Upper lobe of left lung (tissue), 6 donors: ENCODE data around the gene GRID1. TPM values are rescaled to one million over a fixed set of nuclear protein-coding genes. Genes with fewer than 3 reads are reported as not detected.

Experiments used
- ATAC-seq, 2 donors: fragments of 200-7000 bp; cut with Tn5 transposase; one replicate each; pipeline ENCODE4 v1.9.1; 2022; ENCODE audit warnings: mild to moderate bottlenecking in 2 of 2, moderate library complexity in 2 of 2; ENCODE audit not compliant: low FRiP score in 2 of 2
- DNase-seq, 2 donors: peaks; one replicate each; pipeline ENCODE4 v3.0.0-alpha.2; 2019 to 2020
- H3K27ac ChIP-seq, 4 donors: fragments of 200-600 bp; sonication (generic); one replicate each; pipeline ENCODE4 v1.5.1; 2016 to 2019
- H3K27me3 ChIP-seq, 4 donors: fragments of 200-600 bp; sonication (generic); one replicate each; pipeline ENCODE4 v1.5.1; 2017 to 2019
- H3K36me3 ChIP-seq, 4 donors: fragments of 200-600 bp; sonication (generic); one replicate each; pipeline ENCODE4 v1.5.1; 2016 to 2019
- H3K4me1 ChIP-seq, 4 donors: fragments of 200-600 bp; sonication (generic); one replicate each; pipeline ENCODE4 v1.5.1; 2018 to 2019
- H3K4me3 ChIP-seq, 4 donors: fragments of 200-600 bp; sonication (generic); one replicate each; pipeline ENCODE4 v1.5.1; 2017 to 2019; ENCODE audit warnings: mild to moderate bottlenecking in 2 of 4, moderate library complexity in 1 of 4
- H3K9me3 ChIP-seq, 4 donors: fragments of 200-600 bp; sonication (generic); one replicate each; pipeline ENCODE4 v1.5.1; 2018 to 2019
- CTCF ChIP-seq, 6 experiments: fragments of 450-650 bp in 4 of 6; fragments of 200-600 bp in 2 of 6; sonication (generic) in 2 of 6; IDR thresholded peaks; one replicate each; pipeline ENCODE4 v1.5.1; 2016 to 2019; ENCODE audit warnings: antibody characterized with exemption in 6 of 6
- EP300 ChIP-seq, 4 donors: sonication (generic); formaldehyde crosslinking; IDR thresholded peaks; one replicate each; pipeline ENCODE4 v1.5.1; 2017; ENCODE audit warnings: antibody characterized with exemption in 4 of 4, control low read depth in 2 of 4
- POLR2A ChIP-seq, 4 donors: fragments of 450-650 bp; IDR thresholded peaks; one replicate each; pipeline ENCODE4 v1.5.1; 2016 to 2017; ENCODE audit warnings: antibody characterized with exemption in 4 of 4, mild to moderate bottlenecking in 2 of 4
- POLR2AphosphoS5 ChIP-seq, 2 donors: sonication (generic); formaldehyde crosslinking; IDR thresholded peaks; one replicate each; pipeline ENCODE4 v1.5.1; 2017; ENCODE audit warnings: antibody characterized with exemption in 2 of 2
- WGBS, 2 donors: methylation state at CpG; one replicate each; pipeline ENCODE4 v1.1.5; 2017 to 2018; 5-methylcytosine and 5-hydroxymethylcytosine counted together
- total RNA-seq, 6 donors: library from RNA; depleted of rRNA in 4 of 6; stranded (reverse); fragments of >200 nt in 4 of 6; gene quantifications; one replicate each; pipeline versions ENCODE4 v1.1.0 to v1.2.1, GENCODE V29; 2016 to 2021
- donor health status: DM: no; HTN: no; CAD: no; lungs with moderate emphysema.
- donor health status: DM: no; HTN: yes; CAD: no; lungs with severe emphysema.

Gene GRID1
- total RNA-seq, 6 donors from 2014 or later, result 1.5 to 5.2 (median 3.2) TPM

GRCh38 chr10:85791818-85792532 lies 574.6 kb downstream of the GRID1 start:
- peak in 1 of 2 donors; percentile 67 for ATAC-seq
- WGBS, 2 donors, result 73 to 76% methylated on average over 4 to 5 of the region's 5 CpGs
- H3K27ac ChIP-seq, result no peak overlapping the region

GRCh38 chr10:85789982-85790789 lies 576.4 kb downstream of the GRID1 start:
- 69 to 78% methylated on average over 6 to 7 of the region's 7 CpGs for WGBS, 2 donors
- no peak for ATAC-seq
- peaks cover 0 to 5% (median 1%) of the 10 kb centered on the region in 4 donors for H3K4me1 ChIP-seq
- DNase-seq, result peak in 1 of 2 donors; percentile 10
- no peaks in the 10 kb centered on the region for H3K27me3 ChIP-seq
- H3K36me3 ChIP-seq, result no peaks in the 10 kb centered on the region
- TF ChIP-seq CTCF (IDR thresholded peaks at IDR 0.05) (no peak), POLR2A (IDR thresholded peaks at IDR 0.05) (no peak), POLR2AphosphoS5 (IDR thresholded peaks at IDR 0.05) (no peak), EP300 (IDR thresholded peaks at IDR 0.05) (no peak)
- H3K9me3 ChIP-seq, result no peaks in the 10 kb centered on the region
- H3K27ac ChIP-seq, result no peak overlapping the region
- H3K4me3 ChIP-seq, result no peak overlapping the region

More at GRCh38 chr10:85791818-85792532, 574.6 kb downstream of the GRID1 start:
- H3K36me3 ChIP-seq, result no peaks in the 10 kb centered on the region
- DNase-seq, result no peak
- no peaks in the 10 kb centered on the region for H3K27me3 ChIP-seq
- H3K9me3 ChIP-seq, result no peaks in the 10 kb centered on the region
- H3K4me1 ChIP-seq, result peaks cover 0 to 5% (median 1%) of the 10 kb centered on the region in 4 donors
- H3K4me3 ChIP-seq, result no peak overlapping the region
- TF ChIP-seq POLR2AphosphoS5 (IDR thresholded peaks at IDR 0.05), result no peak
- TF ChIP-seq EP300 (IDR thresholded peaks at IDR 0.05), result no peak
- TF ChIP-seq CTCF (IDR thresholded peaks at IDR 0.05), result no peak
- no peak for TF ChIP-seq POLR2A (IDR thresholded peaks at IDR 0.05)

- 82 to 83% methylated on average over 3 of the region's 3 CpGs for WGBS, 2 donors
These were observed 577.5 kb downstream of the GRID1 start for GRCh38 chr10:85789125-85789524.

GRCh38 chr10:85788570-85788969 lies 578.0 kb downstream of the GRID1 start:
- peaks cover 0 to 5% (median 1%) of the 10 kb centered on the region in 4 donors for H3K4me1 ChIP-seq
- no peaks in the 10 kb centered on the region for H3K36me3 ChIP-seq
- WGBS, 2 donors, result 91 to 93% methylated on average over 4 of the region's 4 CpGs
- no peaks in the 10 kb centered on the region for H3K27me3 ChIP-seq
- H3K9me3 ChIP-seq, result no peaks in the 10 kb centered on the region
- TF ChIP-seq EP300 (IDR thresholded peaks at IDR 0.05), result no peak
- TF ChIP-seq POLR2A (IDR thresholded peaks at IDR 0.05), result no peak
- no peak for TF ChIP-seq CTCF (IDR thresholded peaks at IDR 0.05)
- no peak for TF ChIP-seq POLR2AphosphoS5 (IDR thresholded peaks at IDR 0.05)
- DNase-seq (no peak), ATAC-seq (no peak)
- no peak overlapping the region for H3K4me3 ChIP-seq
- H3K27ac ChIP-seq, result no peak overlapping the region

More at GRCh38 chr10:85789125-85789524, 577.5 kb downstream of the GRID1 start:
- H3K27me3 ChIP-seq, result no peaks in the 10 kb centered on the region
- no peak overlapping the region for H3K27ac ChIP-seq
- H3K36me3 ChIP-seq, result no peaks in the 10 kb centered on the region
- DNase-seq (peak in 1 of 2 donors; percentile 22), ATAC-seq (no peak)
- H3K9me3 ChIP-seq, result no peaks in the 10 kb centered on the region
- no peak for TF ChIP-seq POLR2A (IDR thresholded peaks at IDR 0.05)
- no peak for TF ChIP-seq POLR2AphosphoS5 (IDR thresholded peaks at IDR 0.05)
- no peak for TF ChIP-seq EP300 (IDR thresholded peaks at IDR 0.05)
- TF ChIP-seq CTCF (IDR thresholded peaks at IDR 0.05), result no peak
- peaks cover 0 to 5% (median 1%) of the 10 kb centered on the region in 4 donors for H3K4me1 ChIP-seq
- no peak overlapping the region for H3K4me3 ChIP-seq
